Measurements from ENCODE around the gene SREBF1. TPM values are rescaled to one million over a fixed set of nuclear protein-coding genes. Genes with fewer than 3 reads are reported as not detected.

SREBF1 gene
- total RNA-seq, 1 experiment from 2014 or later, result 298 TPM

DNA sequence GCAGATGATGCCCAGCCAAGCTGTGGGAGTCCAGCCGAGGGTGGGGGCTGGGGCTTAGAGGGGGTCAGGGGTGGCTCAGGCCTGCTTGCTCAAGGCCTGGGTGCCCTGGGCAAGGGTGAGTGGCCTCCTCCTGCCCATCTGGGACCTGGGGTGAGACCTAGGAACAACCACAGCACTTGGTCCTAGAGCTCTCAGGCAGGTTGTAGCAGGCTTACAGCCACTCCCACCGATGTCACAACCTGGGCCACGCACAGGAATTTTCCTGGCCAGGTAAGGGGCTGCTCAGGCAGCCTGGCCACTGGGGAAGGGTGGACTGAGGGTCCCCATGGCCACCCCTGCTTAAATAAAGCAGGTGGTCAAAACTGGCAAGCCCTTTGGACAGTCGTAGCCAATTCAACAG, 6.3 kb upstream of the SREBF1 start (continued):
- TF ChIP-seq, protein P1, sequence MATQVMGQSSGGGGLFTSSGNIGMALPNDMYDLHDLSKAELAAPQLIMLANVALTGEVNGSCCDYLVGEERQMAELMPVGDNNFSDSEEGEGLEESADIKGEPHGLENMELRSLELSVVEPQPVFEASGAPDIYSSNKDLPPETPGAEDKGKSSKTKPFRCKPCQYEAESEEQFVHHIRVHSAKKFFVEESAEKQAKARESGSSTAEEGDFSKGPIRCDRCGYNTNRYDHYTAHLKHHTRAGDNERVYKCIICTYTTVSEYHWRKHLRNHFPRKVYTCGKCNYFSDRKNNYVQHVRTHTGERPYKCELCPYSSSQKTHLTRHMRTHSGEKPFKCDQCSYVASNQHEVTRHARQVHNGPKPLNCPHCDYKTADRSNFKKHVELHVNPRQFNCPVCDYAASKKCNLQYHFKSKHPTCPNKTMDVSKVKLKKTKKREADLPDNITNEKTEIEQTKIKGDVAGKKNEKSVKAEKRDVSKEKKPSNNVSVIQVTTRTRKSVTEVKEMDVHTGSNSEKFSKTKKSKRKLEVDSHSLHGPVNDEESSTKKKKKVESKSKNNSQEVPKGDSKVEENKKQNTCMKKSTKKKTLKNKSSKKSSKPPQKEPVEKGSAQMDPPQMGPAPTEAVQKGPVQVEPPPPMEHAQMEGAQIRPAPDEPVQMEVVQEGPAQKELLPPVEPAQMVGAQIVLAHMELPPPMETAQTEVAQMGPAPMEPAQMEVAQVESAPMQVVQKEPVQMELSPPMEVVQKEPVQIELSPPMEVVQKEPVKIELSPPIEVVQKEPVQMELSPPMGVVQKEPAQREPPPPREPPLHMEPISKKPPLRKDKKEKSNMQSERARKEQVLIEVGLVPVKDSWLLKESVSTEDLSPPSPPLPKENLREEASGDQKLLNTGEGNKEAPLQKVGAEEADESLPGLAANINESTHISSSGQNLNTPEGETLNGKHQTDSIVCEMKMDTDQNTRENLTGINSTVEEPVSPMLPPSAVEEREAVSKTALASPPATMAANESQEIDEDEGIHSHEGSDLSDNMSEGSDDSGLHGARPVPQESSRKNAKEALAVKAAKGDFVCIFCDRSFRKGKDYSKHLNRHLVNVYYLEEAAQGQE (IDR thresholded peaks at IDR 0.05; ENCODE audit: low read depth), result no peak

DNA sequence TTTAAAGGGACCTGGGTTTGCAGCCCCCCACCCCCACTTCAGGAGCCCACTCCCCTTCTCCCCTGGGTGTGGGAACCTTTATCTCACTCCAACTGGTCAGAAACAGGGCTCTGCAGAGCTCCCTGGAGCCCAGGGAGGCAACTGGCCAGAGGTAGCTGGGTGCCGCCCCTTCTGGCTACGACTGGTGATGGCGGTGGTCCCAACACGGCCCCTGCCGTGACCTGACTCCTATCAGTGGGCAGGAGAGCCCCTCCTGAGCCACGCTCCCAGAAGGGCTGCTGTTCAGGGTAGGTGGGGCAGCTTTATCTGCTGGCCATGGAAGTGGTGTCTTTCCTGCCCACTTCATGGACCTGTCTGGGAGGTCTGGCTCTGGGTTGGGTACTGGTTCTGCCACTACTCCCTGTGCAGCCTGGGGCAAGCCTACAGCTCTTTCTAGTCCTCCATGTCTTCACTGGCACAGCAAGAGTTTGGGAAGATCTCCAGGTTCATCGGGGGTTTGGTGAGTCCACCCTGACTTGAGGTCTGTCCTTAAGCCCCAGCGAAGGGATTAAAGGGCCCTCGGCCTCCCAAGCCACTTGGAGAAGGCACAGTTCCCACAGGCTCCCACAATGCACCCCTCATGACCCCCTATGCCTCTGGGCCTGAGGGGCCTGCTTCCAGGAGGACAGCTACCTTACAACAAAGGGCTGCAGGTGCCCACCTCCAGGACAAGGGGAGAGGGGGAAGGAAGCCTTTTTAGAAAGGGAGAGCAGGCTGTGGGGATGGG, 5.5 kb upstream of the SREBF1 start:
- CTCF ChIA-PET, result no interaction called here
- peak overlapping the region; percentile 98; the same call in 1 of the 2 replicates for H3K27ac ChIP-seq (ENCODE audit: low read depth, low read length)
- RAD21 ChIA-PET (ENCODE audit: low non-redundant PET in 1 of 2, low total read pairs in 2 of 2, uncharacterized antibody in 2 of 2, unreplicated experiment in 2 of 2), result no interaction called here
- peaks cover 49 to 58% of the 10 kb centered on the region in 2 experiments for H3K4me1 ChIP-seq (ENCODE audit: control insufficient read depth in 1 of 2, insufficient read depth in 2 of 2, low read length in 2 of 2)
- no peaks in the 10 kb centered on the region for H3K9me2 ChIP-seq (ENCODE audit: insufficient read depth)
- BruUV-seq (replicated peaks), result no TSS peak
- POLR2A ChIA-PET, result no interaction called here
- intact Hi-C loops (cut with micrococcal nuclease), result no loop called here
- no peaks in the 10 kb centered on the region for H3K36me3 ChIP-seq (ENCODE audit: control insufficient read depth in 1 of 2, insufficient read depth in 2 of 2, low read length in 2 of 2)
- H3K4me2 ChIP-seq (ENCODE audit: low read length), result no peak overlapping the region
- no peaks in the 10 kb centered on the region for H3K9me3 ChIP-seq (ENCODE audit: control insufficient read depth in 1 of 2, insufficient read depth in 1 of 2, low read depth in 1 of 2, low read length in 2 of 2)
- ATAC-seq, result no peak
- H3K9ac ChIP-seq (ENCODE audit: low read length), result no peak overlapping the region
- peaks cover 6% of the 10 kb centered on the region; the same call in 1 of the 2 replicates for H3K79me2 ChIP-seq (ENCODE audit: insufficient read depth, low read length)
- H2AFZ ChIP-seq (ENCODE audit: low read depth, low read length, poor library complexity, severe bottlenecking), result no peak overlapping the region
- no peak for DNase-seq (ENCODE audit: low read depth, low spot score)
- TF ChIP-seq ZFX (IDR thresholded peaks at IDR 0.05) (no peak), RAD21 (IDR thresholded peaks at IDR 0.05; ENCODE audit: low read depth) (no peak), EZH2 (IDR thresholded peaks at IDR 0.05) (no peak), EZH2phosphoT487 (IDR thresholded peaks at IDR 0.05; ENCODE audit: borderline replicate concordance) (no peak), SIN3A (IDR thresholded peaks at IDR 0.05; ENCODE audit: low read depth) (no peak), TCF7L2 (IDR thresholded peaks at IDR 0.05; ENCODE audit: borderline replicate concordance, extremely low read depth, insufficient read depth, insufficient read length) (no peak), POLR2A (IDR thresholded peaks at IDR 0.05; ENCODE audit: borderline replicate concordance, extremely low read depth, insufficient read depth, insufficient read length) (no peak), CEBPB (IDR thresholded peaks at IDR 0.05; ENCODE audit: low read depth) (no peak), ELF1 (IDR thresholded peaks at IDR 0.05; ENCODE audit: borderline replicate concordance, low read depth) (no peak), JUND (IDR thresholded peaks at IDR 0.05) (no peak), SRF (IDR thresholded peaks at IDR 0.05; ENCODE audit: low read depth) (no peak)
- TF ChIP-seq, protein P1 (IDR thresholded peaks at IDR 0.05; ENCODE audit: low read depth), result no peak
- TF ChIP-seq, protein P2, sequence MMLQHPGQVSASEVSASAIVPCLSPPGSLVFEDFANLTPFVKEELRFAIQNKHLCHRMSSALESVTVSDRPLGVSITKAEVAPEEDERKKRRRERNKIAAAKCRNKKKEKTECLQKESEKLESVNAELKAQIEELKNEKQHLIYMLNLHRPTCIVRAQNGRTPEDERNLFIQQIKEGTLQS (IDR thresholded peaks at IDR 0.05), result no peak
- no peaks in the 10 kb centered on the region for H4K20me1 ChIP-seq (ENCODE audit: insufficient read depth)
- no peak overlapping the region for H3K4me3 ChIP-seq (replicated peaks in 1 of 2; ENCODE audit: low read depth in 1 of 2, low read length in 2 of 2)
- no peaks in the 10 kb centered on the region for H3K27me3 ChIP-seq (ENCODE audit: insufficient read depth, low read length)

Measured in HCT116 (cell line).